HG03432 (cell line): ENCODE results near the gene NOXO1.

Experiments
- ATAC-seq: cut with Tn5 transposase; IDR thresholded peaks from one replicate; pipeline ENCODE4 v1.9.1; 2021; ENCODE audit warnings: mild to moderate bottlenecking, moderate library complexity; ENCODE audit not compliant: unreplicated experiment

NOXO1 gene

DNA sequence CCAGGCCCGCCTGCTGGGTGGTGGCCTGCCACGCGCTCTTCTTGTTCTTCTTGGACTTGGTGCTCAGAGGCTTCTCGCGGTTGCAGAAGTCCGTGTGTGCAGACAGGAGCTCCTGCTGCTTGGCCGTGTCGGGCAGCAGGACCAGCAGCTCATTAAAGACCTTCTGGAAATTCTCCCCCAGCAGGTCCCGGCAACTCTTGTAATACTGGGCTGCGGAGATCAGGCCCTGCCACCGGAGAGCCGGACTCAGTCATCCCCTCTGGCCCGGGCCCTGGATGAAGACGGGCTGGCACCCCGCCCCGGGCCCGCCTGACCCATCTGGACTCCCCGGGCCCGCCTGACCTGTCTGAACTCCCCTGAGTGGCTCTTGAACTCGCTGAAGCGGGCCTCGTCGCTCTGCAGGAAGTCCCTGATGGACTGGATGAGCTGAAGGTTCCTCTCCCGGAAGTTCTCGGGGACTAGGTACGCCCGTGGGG, 17.1 kb upstream of the NOXO1 start:
- no peak for ATAC-seq

DNA sequence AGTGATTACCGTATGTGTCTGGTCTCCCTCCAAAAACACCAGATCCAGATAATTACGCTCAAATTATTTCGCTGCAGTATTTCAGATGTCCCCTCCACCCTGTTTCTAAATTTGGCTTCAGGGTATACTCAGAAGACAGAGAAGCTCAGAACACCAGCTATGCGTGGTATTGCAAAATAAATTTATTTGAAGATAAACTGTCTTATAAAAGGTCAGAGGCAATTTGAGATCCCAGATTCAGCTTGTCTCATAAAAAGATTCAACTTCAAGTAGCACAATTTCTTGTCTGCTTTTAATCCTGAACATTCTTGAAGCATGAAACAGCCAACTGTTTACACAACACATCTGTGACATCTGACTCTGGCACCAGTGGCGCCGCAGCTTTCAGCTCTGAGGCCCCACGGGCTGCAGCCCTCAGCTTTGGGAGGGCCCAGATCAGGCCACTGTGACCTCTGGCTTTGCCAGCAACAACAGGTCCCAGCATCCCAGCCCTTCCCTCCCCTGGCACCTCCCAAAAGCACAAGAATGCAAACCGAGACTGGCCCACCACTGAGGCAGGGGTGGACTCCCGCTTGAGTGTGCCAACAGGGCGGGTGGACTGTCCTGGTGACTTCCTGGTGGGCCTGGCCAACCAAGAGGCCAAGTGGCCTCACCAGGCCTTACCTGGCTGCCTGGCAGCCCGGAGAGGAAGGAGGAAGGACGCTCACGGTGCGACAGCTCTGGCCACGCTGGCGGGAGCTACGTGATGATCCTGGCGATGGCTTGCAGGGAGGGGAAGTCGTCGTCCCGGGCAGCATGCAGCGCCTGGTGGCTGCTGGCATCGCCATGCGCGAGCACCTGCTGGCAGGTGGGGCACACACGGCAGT, 16.5 kb upstream of the NOXO1 start:
- no peak for ATAC-seq

DNA sequence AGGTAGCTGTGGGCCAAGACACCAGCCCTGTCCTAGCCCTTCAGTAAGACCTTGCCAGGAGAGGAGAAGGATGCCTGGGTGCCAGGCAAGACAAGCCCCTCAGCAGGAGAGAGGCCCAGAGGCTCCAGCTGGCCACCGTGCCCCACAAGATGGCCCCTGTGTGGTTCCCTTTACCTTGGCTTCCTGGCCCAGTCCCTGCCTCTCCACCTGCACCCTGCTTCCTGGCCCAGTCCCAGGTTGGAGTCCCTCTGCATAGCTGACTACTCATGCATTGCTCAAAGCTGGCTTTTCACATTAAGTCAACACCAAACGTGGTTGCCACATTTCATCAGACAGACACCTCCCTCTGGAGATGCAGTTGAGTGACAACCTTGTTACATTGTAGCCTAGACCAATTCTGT, 12.5 kb upstream of the NOXO1 start:
- ATAC-seq: no peak

DNA sequence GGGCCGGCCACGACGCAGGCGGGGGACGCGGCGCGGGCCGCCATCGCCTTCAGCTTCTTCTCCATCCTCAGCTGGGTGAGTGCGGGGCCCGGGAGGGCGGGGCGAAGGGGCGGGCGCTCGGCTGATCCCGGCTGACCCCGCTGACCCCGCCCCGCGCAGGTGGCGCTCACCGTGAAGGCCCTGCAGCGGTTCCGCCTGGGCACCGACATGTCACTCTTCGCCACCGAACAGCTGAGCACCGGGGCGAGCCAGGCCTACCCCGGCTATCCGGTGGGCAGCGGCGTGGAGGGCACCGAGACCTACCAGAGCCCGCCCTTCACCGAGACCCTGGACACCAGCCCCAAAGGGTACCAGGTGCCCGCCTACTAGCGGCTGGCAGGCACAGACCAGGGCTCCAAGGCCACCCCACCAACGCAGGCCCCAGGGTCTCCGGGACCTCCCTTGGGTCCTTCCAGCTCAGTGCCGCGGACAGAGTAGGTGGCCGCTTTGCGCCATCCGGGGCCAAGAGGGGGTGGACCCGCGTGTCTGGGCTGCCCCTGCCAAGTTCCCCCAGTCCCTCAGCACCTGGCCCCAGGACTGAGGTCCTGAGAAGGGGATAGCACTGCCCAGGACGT, 11.5 kb upstream of the NOXO1 start:
- ATAC-seq: no peak

DNA sequence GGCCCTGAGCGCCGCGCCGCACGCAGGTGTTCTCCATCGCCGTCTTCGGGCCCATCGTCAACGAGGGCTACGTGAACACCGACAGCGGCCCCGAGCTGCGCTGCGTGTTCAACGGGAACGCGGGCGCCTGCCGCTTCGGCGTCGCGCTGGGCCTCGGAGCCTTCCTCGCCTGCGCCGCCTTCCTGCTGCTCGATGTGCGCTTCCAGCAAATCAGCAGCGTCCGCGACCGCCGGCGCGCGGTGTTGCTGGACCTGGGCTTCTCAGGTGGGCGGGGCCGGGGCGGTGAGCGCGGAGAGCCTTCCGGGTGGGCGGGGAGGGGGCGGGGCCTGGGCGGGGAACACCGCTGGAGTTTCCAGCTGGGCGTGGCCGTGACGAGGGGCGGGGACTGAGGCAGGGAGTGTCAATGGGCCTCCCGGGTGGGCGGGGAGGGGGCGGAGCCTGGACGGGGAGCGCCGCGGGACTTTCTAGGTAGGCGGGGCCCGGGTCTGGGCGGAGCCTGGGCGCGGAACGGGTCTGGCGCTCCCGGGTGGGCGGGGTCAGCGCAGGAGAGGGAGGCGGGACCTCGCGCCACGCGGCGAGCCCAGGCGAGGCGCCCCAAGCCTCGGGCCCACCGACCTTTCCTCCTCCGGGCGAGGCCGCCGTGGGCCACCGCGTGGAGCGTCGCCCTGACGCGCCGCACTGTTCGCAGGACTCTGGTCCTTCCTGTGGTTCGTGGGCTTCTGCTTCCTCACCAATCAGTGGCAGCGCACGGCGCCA, 10.9 kb upstream of the NOXO1 start:
- peak; percentile 48 for ATAC-seq

DNA sequence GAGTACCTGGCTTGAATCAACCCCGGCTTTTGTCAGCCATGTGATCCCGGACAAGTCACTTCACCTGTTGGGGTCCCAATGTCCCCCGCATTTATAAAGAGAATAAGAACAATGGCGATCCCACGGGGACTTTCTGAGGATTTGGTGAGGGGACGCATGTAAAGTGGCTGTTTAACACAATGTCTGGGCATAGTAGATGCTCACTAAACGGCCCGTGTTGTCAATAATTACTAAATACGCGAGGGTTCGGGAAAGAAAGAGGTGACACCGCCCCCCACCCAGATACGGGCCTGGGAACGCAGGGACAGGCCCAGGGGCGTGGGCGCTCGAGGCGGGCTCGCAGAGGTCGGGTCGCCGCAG, 10.3 kb upstream of the NOXO1 start:
- ATAC-seq: no peak

DNA sequence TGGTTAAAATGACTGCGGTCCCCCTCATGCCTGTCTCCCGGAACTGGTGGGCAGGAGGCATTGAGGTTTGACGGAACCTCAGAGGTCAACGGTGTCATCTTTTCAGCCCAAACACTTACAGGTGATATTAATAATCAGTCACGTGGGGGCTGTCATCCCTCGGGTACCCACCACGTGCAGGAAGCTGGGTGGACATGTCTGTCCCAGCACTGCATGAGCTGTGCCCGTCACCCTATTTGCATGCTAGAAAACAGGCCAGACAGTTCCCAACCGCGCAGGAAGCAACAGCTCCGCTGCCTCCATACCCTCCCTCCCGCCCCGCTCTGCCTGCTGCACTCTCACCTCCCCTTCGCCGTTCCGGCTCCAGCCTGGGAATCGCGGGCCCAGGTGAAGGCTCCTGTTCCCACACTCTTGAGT, 9.9 kb upstream of the NOXO1 start:
- peak; percentile 35 for ATAC-seq

DNA sequence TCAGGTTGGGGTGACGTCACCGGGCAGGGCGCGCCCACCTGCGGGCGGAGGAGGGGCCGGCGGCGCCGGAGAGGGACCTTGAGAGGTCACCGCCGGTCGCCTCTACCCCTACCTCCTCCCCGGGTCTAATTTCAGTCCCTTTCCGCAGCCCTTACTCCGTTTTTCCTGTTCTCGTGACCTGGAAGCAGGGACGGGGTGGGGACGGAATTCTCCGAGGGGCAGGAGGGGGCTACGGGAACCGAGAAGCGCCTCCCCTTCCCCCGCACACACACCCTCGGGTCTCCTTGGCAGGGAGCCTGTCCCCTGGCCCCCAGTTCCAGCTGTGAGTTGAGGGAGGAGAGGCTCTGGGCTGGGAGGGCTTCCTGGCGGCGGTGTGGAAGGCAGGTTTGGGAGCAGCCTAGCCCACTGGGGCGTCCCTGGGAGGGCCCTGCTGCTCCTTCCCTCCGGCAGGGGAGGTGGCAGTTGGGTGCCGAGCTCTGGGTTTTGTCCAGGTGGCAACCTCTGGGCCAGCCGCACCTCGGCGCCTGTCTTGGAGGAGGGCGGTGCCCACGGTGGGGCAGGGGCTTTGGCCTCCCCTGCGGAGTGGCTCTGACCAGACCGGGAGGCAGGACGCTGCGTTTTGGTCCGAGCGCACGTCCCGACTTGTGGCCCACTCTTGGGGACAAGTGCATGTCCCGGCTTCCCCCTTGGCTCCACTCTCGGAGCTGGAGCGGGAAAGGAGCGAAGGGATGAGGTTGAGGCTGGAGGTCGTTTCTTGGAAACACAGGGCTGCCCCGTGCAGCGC, 9.3 kb upstream of the NOXO1 start:
- no peak for ATAC-seq

DNA sequence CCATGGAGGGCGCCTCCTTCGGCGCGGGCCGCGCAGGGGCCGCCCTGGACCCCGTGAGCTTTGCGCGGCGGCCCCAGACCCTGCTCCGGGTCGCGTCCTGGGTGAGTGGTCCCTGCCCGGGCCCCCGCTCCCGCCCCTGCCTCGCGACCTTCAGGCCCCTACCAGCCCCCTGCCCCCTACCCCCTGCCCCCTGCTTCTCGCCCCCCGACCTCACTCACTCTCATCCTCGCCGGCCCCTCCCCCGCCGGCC, 8.8 kb upstream of the NOXO1 start:
- no peak for ATAC-seq

DNA sequence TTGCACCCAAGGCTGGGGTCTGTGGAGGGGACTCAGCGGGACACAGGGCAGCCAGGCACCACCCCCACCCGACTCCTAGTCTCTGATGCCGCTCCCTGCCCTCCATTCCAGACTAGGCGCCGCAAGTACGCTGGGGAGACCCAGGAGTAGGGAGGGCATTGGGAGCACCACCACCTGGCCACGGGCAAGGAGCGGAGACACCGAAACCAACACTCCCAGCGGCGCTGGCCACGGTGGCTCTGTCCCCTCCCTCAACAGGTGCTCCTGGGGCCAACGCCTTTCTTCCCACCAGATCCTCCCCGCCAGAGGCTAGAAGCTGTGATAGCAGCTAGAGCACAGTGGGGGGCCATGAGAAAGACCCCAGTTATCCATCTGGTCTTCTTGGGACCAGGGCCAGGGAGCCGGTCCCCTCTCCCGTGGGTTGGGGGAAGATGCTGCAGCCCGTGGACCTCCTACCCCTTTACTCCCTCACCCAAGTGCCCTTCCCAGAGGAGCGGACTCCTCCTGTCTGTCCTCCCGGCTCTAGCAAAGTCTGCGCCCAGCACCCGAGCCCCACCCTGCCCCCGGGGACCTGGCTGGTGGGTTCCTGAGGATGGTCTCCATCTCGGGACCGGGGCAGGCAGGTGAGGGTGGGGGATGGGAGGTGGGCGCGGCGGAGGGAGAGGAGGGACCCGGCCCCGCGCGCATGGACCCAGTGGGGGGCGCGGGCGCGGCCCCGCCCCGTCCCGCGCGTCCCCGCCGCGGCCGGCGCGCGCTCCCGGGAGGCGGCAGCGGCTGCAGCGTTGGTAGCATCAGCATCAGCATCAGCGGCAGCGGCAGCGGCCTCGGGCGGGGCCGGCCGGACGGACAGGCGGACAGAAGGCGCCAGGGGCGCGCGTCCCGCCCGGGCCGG, 8.2 kb upstream of the NOXO1 start, which contains the start of gene SYNGR3:
TSS of gene SYNGR3 (plus strand) at position 762 of the 892 bp plus-strand sequence. CDS start 133 bp downstream, outside the sequence.
- no peak for ATAC-seq

DNA sequence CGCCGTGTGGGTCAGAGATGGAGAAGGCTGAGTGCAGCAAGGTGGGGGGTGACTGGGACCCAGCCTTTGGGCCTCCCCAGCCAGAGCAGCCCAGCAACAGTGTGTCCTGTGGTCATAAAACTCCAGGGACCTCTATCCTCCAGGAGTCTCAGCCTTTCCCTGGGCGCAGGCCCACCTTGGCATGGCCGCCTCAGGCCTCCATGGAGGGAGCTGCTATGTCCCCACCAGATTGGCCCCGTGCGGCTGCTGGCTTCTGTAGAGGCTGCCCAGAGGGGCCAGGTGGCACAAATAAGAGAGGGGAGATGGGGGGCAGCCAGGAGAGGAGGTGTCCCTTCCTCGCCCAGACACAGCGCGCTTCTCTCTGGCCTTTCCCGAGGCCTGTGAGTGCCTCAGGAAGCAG, 5.9 kb upstream of the NOXO1 start:
- ATAC-seq: no peak

DNA sequence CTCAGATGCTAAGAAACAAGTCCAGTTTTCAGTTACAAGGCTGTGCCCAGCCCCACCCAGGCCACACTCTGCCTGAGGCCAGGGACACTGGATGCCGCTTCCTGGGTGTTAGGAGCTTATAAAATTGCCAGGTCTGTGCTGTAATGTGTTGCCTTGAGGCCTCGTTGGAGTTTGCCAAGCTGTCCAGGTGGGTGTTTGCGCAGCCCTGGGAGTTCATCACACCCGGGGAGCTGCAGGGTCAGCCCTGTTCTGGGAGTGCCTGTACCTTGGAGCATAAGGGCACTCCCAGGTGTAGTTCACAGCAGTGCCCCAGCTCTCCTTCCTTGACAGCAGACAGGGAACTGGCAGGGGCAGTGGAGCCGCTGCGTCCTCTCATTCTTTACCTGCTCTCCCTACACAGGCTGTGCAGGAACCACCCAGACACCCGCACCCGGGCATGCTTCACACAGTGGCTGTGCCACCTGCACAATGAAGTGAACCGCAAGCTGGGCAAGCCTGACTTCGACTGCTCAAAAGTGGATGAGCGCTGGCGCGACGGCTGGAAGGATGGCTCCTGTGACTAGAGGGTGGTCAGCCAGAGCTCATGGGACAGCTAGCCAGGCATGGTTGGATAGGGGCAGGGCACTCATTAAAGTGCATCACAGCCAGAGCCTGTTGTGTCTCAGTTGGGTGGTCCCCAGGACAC, 4.3 kb upstream of the NOXO1 start:
- no peak for ATAC-seq

DNA sequence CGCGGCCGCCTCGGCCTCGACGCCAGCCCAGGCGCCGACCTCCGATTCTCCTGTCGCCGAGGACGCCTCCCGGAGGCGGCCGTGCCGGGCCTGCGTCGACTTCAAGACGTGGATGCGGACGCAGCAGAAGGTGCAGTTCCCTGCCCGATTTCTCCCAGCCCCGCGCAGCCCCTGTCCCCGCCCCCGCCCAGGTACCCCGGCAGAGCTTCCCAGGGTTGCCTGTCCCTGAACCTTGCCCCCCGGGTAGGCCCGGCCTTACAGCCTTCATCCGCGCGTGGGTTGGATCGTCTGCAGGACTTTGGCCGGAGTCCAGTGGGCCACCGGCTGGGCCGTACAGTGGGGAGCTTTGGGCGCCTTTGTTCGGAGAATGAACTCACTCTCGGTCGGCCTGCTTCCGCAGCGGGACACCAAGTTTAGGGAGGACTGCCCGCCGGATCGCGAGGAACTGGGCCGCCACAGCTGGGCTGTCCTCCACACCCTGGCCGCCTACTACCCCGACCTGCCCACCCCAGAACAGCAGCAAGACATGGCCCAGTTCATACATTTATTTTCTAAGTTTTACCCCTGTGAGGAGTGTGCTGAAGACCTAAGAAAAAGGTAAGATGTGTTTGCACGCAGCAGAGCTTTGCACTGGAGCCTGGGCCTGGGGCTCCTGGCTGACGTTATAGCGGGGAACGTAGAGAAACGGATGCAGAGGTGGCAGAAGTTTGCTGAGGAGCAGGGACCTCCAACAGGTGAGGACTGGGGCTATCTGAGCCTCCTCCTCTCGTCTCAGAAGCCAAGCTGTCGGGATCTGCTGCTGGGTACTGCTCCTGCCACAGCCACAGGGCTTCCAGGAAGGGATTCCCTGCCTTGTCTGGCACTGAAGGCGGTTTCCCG, 3.3 kb upstream of the NOXO1 start:
- ATAC-seq: peak; percentile 5

DNA sequence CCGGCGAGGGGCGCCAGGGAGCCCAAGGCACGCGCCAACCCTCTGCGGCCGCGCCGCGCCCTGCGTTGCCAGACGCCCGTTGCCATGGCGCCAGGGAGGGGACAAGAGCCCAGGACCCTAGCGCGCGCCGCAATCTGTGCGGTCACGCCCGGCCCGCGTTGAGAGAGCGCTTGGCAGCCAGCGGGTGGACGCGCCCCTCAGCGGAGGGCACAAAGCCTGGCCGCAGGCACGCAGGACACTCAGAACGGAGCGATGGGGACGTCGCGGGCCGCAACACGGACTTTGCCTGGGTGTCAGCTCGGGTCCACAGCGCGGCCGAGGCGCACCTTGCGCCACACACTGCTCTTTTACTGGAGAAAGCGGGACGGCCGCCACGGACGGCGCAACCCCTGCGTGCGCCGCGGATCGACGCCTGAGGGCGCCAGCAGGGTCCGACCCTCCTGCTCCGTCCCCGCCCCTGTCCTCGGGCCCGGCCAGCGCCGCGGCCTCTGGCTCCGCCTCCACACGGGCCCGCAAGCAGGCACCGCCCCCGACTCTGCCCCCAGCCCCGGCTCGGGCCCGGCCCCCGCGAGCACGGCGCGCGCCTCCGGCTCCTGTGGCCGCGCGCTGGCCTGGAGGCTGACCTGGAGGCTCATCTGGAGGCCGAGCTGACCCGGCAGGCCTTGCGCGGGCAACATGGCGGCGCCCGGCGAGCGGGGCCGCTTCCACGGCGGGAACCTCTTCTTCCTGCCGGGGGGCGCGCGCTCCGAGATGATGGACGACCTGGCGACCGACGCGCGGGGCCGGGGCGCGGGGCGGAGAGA, 2.5 kb upstream of the NOXO1 start, which contains the start of gene GFER:
TSS of gene GFER (plus strand) at position 650 of the 803 bp plus-strand sequence. CDS start at position 676, 26 bp downstream.
- peak; percentile 78 for ATAC-seq

DNA sequence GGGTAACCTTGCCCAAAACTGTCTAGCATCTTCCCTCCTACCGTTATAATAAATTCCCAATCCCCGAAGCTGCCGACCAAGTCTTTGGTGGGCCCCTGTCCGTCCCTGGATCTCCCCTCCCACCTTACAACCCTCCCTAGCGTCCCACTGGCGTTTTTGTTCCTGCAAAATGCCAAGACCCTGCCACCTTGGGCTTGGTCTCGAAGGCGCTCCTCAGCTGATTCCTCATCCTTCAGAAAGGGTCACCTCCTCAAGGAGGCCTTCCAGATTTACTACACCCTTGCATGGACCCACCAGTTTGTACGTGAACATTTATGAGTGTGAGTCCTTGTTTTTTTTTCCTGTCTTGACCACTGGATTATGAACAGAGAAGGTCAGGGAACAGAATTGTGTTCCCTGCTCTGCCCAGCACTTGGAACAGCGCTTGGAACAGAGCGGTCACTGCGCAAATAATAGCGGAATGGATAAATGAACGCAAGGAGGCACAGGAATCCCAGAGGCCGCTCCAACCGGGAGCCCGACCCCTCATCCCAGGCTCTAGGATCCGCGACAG, 1.8 kb upstream of the NOXO1 start:
- no peak for ATAC-seq

DNA sequence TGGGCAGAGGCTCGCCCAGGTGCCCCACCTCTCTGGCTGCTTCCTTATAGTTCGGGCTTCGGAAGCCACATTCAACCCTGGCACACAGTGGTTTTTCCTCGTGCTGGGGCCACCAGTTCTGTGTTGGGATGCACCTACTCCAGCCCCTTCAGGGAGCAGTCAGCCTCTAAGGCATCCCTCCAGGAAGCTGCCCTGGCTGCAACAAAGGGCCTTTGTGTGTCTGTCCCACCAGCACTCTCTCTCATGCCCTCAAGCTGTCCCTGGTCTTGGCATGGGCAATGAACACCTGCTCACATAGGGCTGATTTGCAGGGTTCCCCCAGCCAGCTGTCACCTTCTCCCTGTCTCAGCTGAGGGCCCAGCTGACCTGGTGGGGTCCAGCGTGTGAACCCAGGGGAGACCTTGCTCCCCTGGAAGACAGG, 754 bp upstream of the NOXO1 start:
- ATAC-seq: no peak

DNA sequence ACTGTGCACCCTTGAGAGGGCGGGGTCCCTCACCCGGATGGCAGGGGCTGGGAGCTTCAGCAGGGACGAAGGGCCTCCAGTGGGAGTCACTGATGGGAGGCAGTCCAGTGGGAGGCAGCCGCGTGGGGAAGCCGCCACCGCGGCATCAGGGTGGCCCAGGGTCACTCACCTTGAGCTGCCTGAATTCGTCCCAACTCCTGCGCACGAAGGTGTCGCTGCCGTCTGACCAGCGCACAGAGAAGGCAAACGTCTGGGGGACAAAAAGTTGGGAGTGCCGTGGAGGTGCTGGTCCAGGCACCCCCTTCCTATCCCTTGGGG, 540 bp downstream of the NOXO1 start:
- no peak for ATAC-seq
